ENCODE results near the gene ZNF880. TPM values are rescaled to one million over a fixed set of nuclear protein-coding genes. Genes with fewer than 3 reads are reported as not detected.
A peak's percentile ranks its signal among the peaks of the same experiment; 100 is the strongest.

The ZNF880 gene
- total RNA-seq, 1 experiment from 2014 or later = 6.7 TPM

DNA sequence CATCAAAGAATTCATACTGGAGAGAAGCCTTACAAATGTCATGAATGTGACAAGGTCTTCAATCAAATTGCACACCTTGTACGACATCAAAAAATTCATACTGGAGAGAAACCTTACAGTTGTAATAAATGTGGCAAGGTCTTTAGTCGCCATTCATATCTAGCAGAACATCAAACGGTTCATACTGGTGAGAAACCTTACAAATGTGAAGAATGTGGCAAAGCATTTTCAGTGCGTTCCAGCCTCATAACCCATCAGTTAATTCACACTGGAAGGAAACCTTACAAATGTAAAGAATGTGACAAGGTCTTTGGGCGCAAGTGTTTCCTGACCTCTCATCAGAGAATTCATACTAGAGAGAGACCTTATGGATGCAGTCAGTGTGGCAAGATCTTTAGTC is 46.0 kb downstream of the ZNF880 start:
- TSS peak; percentile 10 for BruUV-seq (replicated peaks)
- no peak for DNase-seq (ENCODE audit: unreplicated experiment)
- CTCF ChIA-PET = no interaction called here
- POLR2A ChIA-PET = no interaction called here
- H3K27ac Mint-ChIP-seq (ENCODE audit: low read depth, unreplicated experiment) = no peak overlapping the region
- H3K4me3 Mint-ChIP-seq (ENCODE audit: unreplicated experiment) = no peak overlapping the region
- TF ChIP-seq, protein P1, sequence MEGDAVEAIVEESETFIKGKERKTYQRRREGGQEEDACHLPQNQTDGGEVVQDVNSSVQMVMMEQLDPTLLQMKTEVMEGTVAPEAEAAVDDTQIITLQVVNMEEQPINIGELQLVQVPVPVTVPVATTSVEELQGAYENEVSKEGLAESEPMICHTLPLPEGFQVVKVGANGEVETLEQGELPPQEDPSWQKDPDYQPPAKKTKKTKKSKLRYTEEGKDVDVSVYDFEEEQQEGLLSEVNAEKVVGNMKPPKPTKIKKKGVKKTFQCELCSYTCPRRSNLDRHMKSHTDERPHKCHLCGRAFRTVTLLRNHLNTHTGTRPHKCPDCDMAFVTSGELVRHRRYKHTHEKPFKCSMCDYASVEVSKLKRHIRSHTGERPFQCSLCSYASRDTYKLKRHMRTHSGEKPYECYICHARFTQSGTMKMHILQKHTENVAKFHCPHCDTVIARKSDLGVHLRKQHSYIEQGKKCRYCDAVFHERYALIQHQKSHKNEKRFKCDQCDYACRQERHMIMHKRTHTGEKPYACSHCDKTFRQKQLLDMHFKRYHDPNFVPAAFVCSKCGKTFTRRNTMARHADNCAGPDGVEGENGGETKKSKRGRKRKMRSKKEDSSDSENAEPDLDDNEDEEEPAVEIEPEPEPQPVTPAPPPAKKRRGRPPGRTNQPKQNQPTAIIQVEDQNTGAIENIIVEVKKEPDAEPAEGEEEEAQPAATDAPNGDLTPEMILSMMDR (IDR thresholded peaks at IDR 0.05; ENCODE audit: unreplicated experiment) = no peak
- H3K36me3 Mint-ChIP-seq (ENCODE audit: insufficient read depth, unreplicated experiment) = peaks cover 5% of the 10 kb centered on the region
- intact Hi-C loops (cut with micrococcal nuclease) = no loop called here
- H3K9me3 Mint-ChIP-seq (ENCODE audit: unreplicated experiment) = peaks cover 10% of the 10 kb centered on the region
- H3K27me3 Mint-ChIP-seq (ENCODE audit: insufficient read depth, unreplicated experiment) = no peaks in the 10 kb centered on the region
- no peaks in the 10 kb centered on the region for H3K4me1 Mint-ChIP-seq (ENCODE audit: insufficient read depth, unreplicated experiment)

DNA sequence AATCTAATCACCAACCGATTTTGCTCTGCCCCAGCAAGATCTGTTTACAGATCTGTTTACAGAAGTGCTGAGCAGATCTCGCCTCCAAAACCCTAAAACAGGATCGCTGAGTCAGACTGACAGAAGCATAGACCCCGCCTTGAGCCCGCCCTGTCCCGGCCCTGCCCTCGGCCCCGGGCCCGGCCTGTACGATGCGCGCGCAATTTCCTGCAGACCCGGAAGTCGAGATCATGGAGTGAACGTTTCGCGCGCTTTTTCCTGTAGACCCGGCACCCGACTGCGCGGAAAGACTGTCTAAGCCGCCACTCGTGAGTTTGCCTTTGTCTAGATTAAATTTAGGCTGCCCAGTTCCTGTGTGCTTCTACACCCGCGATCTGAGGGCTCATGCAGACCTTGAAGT is 59.2 kb downstream of the ZNF880 start, which contains the start of gene ZNF534:
TSS of gene ZNF534 (plus strand) at position 212 of the 400 bp plus-strand sequence. CDS start 2,327 bp downstream, outside the sequence.
- Mint-ChIP-seq H3K9me3 (ENCODE audit: unreplicated experiment) (peaks cover 32% of the 10 kb centered on the region), H3K27me3 (ENCODE audit: insufficient read depth, unreplicated experiment) (no peaks in the 10 kb centered on the region), H3K4me3 (ENCODE audit: unreplicated experiment) (no peak within 1 kb of the TSS), H3K4me1 (ENCODE audit: insufficient read depth, unreplicated experiment) (no peaks in the 10 kb centered on the region), H3K36me3 (ENCODE audit: insufficient read depth, unreplicated experiment) (no peaks in the 10 kb centered on the region), H3K27ac (ENCODE audit: low read depth, unreplicated experiment) (no peak within 1 kb of the TSS)
- TF ChIP-seq, protein P1 (IDR thresholded peaks at IDR 0.05; ENCODE audit: unreplicated experiment) = no peak
- BruUV-seq (replicated peaks) = no TSS peak
- intact Hi-C loops (cut with micrococcal nuclease) = no loop called here
- CTCF ChIA-PET = no interaction called here
- POLR2A ChIA-PET = no interaction called here
- DNase-seq (ENCODE audit: unreplicated experiment) = no peak

Other genes with a start within 250 kb of the ZNF880 start
- 9.5 and 13.5 TPM in 2 replicates for gene ZNF616, start 230.0 kb upstream of the ZNF880 start, total RNA-seq (2022)
- gene ZNF836, start 198.3 kb upstream of the ZNF880 start, total RNA-seq (2022) = 4.3 and 7.7 TPM in 2 replicates
- gene PPP2R1A, start 179.9 kb upstream of the ZNF880 start, total RNA-seq (2022) = 194 and 211 TPM in 2 replicates
- 11.5 and 16.0 TPM in 2 replicates for gene ZNF766, start 100.3 kb upstream of the ZNF880 start, total RNA-seq (2022)
- 13.1 and 15.8 TPM in 2 replicates for gene ZNF480, start 72.8 kb upstream of the ZNF880 start, total RNA-seq (2022)
- not detected in 2 replicates for gene ZNF610, start 33.7 kb upstream of the ZNF880 start, total RNA-seq (2022)
- 16.0 and 21.6 TPM in 2 replicates for gene ZNF528, start 27.9 kb downstream of the ZNF880 start, total RNA-seq (2022)
- not detected in 2 replicates for gene ZNF534, start 59.2 kb downstream of the ZNF880 start, total RNA-seq (2022)
- not detected in 2 replicates for gene ZNF578, start 83.6 kb downstream of the ZNF880 start, total RNA-seq (2022)
- 14.8 and 18.2 TPM in 2 replicates for gene ZNF808, start 157.7 kb downstream of the ZNF880 start, total RNA-seq (2022)
- 8.3 and 13.0 TPM in 2 replicates for gene ZNF701, start 200.4 kb downstream of the ZNF880 start, total RNA-seq (2022)